Stimulated activated memory B cell treated with anti-CD40 and anti-IgM and Interleukin-4, amounts not matched to agents 10 μg/mL and 1 μg/mL and 100 μg/mL, for 72 hours (primary cell): ENCODE data around the gene TAL1.
"Not testable (repeated sequence)": the region's sequence is repeated elsewhere in the genome, so short reads cannot be mapped to it uniquely, and the experiment has no call there.

Source experiments
- ATAC-seq: fragments of 150-1000 bp; cut with Tn5 transposase; 2 replicates; pipeline ENCODE4 v1.10.0; 2021
- H3K27ac Mint-ChIP-seq: one replicate; pipeline ENCODE4 v1.8.0; 2022; ENCODE audit warnings: mild to moderate bottlenecking, mixed read lengths
- H3K27me3 Mint-ChIP-seq: one replicate; pipeline ENCODE4 v1.8.0; 2022; ENCODE audit warnings: mixed read lengths
- H3K36me3 Mint-ChIP-seq: one replicate; pipeline ENCODE4 v1.8.0; 2022; ENCODE audit warnings: mixed read lengths
- H3K4me1 Mint-ChIP-seq: one replicate; pipeline ENCODE4 v1.8.0; 2022; ENCODE audit warnings: mixed read lengths
- H3K4me3 Mint-ChIP-seq: one replicate; pipeline ENCODE4 v1.8.0; 2022; ENCODE audit warnings: mild to moderate bottlenecking, moderate library complexity, mixed read lengths
- H3K9me3 Mint-ChIP-seq: one replicate; pipeline ENCODE4 v1.8.0; 2022; ENCODE audit warnings: mixed read lengths

Gene TAL1

DNA sequence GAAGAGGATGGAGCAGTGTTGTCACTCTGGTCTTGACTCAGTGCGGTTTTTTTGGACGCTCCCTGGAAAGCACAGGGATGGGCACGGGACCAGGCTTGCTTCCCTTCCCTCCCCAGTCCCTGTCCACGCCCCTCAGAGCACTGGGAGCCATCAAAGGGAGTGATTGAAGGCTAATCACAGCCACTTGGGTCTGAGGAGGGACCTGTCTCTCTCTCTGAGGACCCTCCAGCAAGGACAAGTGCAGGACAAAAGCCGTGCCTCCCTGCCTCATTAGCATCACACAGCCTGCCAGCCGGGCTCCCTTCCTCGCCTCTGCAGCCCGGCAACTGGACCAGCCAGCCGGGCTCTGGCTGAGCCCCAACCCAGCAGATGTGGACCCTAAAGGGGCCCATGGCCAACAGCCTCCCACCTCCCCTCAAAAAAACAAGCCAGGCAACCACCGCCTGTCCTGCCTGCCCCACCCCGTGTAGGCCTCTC is 23.6 kb downstream of the TAL1 start:
- no peak for ATAC-seq
- Mint-ChIP-seq H3K4me1 (peaks cover 1% of the 10 kb centered on the region), H3K4me3 (no peak overlapping the region), H3K36me3 (no peaks in the 10 kb centered on the region), H3K27ac (no peak overlapping the region), H3K9me3 (no peaks in the 10 kb centered on the region), H3K27me3 (peaks cover 37% of the 10 kb centered on the region)

DNA sequence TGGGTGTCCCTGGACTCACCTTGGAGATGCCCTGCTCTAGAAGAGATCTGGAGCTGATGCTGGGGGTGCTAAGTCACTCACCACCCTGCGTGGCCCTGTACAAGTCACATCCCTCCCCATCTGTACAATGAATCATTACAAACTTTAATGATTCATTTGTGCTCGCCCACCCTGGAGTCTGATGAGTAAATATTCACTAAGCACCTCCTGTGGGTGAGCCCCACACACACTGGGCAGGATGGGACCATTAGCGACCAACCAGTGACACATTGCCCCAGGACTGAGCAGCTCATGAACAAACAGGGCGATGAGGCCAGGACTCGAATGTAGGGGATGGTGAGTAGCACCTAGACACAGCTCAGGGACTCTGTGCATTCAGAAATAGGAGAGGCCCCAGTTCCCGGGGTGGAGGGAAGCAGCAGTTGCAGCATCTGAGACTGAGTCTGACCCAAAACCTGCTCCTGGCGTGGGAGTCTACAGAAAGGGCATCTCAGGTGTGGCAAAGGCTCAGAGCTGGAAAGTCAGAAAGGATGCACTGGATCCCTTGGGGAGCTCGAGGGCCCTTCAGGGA is 24.1 kb downstream of the TAL1 start:
- Mint-ChIP-seq H3K36me3 (no peaks in the 10 kb centered on the region), H3K4me1 (peaks cover 5% of the 10 kb centered on the region), H3K9me3 (no peaks in the 10 kb centered on the region), H3K27ac (no peak overlapping the region), H3K4me3 (no peak overlapping the region), H3K27me3 (peaks cover 42% of the 10 kb centered on the region)
- ATAC-seq, result peak; percentile 21

DNA sequence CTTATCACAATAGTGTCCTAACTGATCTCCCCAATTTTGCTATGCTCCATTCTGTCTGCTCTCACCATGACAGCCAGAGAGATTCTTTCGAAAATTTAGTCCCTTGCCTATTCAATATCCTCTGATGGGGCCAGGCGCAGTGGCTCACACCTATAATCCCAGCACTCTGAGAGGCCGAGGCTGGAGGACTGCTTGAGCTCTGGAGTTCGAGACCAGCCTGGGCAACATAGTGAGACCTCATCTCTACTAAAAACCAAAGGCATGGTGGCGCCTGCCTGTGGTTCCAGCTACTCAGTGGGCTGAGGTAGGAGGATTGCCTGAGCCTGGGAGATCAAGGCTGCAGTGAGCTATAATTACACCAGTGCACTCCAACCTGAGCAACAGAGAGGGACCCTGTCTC is 26.1 kb downstream of the TAL1 start:
- Mint-ChIP-seq H3K27ac (no peak overlapping the region), H3K9me3 (no peaks in the 10 kb centered on the region), H3K4me3 (no peak overlapping the region), H3K4me1 (peaks cover 5% of the 10 kb centered on the region), H3K27me3 (peaks cover 41% of the 10 kb centered on the region), H3K36me3 (no peaks in the 10 kb centered on the region)
- no peak for ATAC-seq

DNA sequence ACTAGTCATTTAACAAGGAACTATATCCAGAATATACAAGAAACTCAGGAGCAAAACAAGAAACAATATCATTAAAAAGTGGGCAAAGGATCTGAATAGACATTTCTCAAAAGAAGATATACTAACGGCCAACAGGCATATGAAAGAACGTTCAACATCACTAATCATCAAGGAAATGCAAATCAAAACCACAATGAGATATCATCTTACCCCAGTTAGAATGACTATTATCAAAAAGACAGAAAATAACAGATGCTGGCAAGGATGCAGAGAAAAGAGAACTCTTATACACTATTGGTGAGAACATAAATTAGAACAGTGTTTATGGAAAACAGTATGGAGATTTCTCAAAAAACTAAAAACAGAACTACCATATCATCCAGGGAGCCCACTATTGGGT is 28.5 kb downstream of the TAL1 start:
- H3K4me1 Mint-ChIP-seq, ATAC-seq, H3K9me3 Mint-ChIP-seq, H3K36me3 Mint-ChIP-seq, H3K27ac Mint-ChIP-seq, H3K4me3 Mint-ChIP-seq: not testable (repeated sequence)
- peaks cover 40% of the 10 kb centered on the region for H3K27me3 Mint-ChIP-seq

DNA sequence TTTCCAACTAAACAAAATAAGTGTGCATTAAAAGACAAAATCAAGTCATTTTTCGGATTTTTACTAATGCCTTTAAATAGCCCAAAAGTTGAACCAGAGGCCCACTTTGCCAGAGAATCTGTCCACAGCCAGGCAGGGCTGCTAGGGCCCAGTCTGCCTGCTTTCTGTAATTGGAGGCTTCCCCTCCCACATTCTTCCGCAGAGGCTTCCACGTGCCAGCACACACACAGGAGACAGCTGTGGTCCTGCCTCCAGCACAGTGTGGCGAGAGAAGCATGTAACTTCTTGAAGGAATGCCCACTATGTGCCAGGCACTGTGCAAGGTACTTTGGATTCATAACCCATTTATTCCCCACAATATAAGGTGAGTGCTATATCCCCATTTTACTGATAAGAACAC is 30.8 kb downstream of the TAL1 start:
- Mint-ChIP-seq H3K4me1 (peaks cover 5% of the 10 kb centered on the region), H3K4me3 (no peak overlapping the region), H3K27me3 (peaks cover 45% of the 10 kb centered on the region), H3K27ac (no peak overlapping the region), H3K36me3 (no peaks in the 10 kb centered on the region), H3K9me3 (no peaks in the 10 kb centered on the region)
- no peak for ATAC-seq

DNA sequence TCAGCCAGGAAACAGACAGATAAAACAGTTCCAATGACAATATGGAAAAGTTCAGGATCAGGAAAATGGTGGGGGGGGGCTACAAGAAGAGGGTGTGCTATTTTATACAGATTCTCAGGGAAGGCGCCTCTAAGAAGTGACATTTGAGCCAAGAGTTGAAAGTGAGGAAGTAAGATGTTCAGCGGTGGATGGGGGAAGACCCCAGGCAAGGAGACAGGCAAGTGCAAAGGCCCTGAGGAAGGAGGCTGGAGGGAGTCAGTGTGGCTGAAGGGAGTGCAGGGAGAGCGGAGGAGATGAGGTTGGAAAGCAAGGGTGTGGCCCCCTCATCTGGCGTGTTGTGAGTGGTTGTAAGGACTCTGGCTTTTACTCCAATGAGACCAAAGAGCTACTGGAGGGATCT is 33.8 kb downstream of the TAL1 start:
- Mint-ChIP-seq H3K4me3 (no peak overlapping the region), H3K27me3 (peaks cover 27% of the 10 kb centered on the region), H3K36me3 (no peaks in the 10 kb centered on the region), H3K9me3 (no peaks in the 10 kb centered on the region), H3K27ac (no peak overlapping the region), H3K4me1 (peaks cover 2% of the 10 kb centered on the region)
- ATAC-seq, result no peak

DNA sequence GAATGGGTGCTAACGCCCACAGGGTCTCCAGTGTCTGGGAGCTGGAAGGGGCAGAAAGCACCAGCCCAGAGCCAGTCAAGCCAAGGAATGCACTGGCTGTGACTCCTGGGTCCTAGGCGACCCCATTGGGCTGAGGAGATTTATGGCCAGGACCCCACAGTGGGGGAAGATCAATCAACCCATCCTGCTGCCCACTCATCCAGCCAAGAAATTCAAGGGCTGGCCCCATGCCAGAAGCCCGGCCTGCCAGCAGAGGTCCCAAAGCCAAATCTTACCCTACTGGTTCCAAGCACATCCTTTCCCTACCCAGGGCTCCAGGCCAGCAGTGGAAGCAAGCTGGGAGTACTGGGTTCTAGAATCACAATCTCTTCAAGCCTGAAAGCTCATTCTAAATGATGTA is 35.4 kb downstream of the TAL1 start:
- H3K27me3 Mint-ChIP-seq, result peaks cover 33% of the 10 kb centered on the region
- H3K9me3 Mint-ChIP-seq, result no peaks in the 10 kb centered on the region
- no peak overlapping the region for H3K27ac Mint-ChIP-seq
- H3K4me1 Mint-ChIP-seq, result peaks cover 5% of the 10 kb centered on the region
- H3K36me3 Mint-ChIP-seq, result no peaks in the 10 kb centered on the region
- H3K4me3 Mint-ChIP-seq, result no peak overlapping the region
- no peak for ATAC-seq

DNA sequence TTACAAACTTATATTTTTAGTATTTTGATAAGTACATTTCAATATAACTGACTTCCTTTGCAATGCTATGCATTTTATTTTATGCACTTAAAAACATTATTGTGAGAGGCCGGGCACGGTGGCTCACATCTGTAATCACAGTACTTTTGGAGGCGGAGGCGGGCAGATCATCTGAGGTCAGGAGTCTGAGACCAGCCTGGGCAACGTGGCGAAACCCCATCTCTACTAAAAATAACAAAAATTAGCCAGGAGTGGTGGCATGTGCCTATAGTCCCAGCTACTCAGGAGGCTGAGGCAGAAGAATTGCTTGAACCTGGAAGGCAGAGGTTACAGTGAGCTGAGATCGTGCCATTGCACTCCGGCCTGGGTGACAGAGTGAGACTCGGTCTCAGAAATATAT is 36.0 kb downstream of the TAL1 start:
- not testable (repeated sequence) for H3K4me3 Mint-ChIP-seq, ATAC-seq, H3K27ac Mint-ChIP-seq, H3K36me3 Mint-ChIP-seq, H3K4me1 Mint-ChIP-seq, H3K9me3 Mint-ChIP-seq
- H3K27me3 Mint-ChIP-seq, result peaks cover 35% of the 10 kb centered on the region

DNA sequence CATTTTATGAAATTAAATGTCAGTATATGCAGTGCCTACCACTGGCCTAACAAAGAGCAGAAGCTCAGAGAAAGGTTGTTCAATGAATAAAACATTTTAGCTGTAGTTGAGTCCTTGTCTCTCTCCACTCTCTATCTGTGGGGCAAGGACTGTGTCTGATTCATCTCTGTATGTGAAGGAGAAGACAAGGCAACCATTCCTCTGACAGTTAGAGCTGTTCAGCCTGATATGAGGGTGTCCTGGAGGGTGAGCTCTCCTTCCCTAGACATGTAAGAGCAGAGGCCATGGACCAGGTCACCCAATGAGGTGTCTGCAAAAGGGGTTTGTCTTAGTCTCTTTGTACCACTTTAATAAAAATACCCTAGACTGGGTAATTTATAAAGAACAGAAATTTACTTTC is 37.7 kb downstream of the TAL1 start:
- Mint-ChIP-seq H3K4me3 (no peak overlapping the region), H3K27me3 (peaks cover 27% of the 10 kb centered on the region), H3K27ac (no peak overlapping the region), H3K36me3 (no peaks in the 10 kb centered on the region), H3K9me3 (no peaks in the 10 kb centered on the region), H3K4me1 (peaks cover 5% of the 10 kb centered on the region)
- ATAC-seq, result no peak

DNA sequence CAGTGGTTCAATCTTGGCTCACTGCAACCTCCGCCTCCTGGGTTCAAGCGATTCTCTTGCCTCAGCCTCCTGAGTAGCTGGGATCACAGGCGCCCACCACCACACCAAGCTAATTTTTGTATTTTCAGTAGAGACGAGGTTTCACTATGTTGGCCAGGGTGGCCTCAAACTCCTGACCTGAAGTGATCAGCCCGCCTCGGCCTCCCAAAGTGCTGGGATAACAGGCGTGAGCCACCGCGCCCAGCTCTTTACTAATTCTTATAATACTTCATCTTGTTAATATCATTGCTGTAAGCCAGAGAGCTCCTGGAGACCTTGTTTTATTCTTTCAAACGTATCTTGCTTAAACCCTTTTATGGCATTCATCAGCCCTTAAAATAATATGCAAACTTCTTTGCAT is 38.5 kb downstream of the TAL1 start:
- peaks cover 19% of the 10 kb centered on the region for H3K27me3 Mint-ChIP-seq
- H3K4me3 Mint-ChIP-seq, H3K4me1 Mint-ChIP-seq: not testable (repeated sequence)

DNA sequence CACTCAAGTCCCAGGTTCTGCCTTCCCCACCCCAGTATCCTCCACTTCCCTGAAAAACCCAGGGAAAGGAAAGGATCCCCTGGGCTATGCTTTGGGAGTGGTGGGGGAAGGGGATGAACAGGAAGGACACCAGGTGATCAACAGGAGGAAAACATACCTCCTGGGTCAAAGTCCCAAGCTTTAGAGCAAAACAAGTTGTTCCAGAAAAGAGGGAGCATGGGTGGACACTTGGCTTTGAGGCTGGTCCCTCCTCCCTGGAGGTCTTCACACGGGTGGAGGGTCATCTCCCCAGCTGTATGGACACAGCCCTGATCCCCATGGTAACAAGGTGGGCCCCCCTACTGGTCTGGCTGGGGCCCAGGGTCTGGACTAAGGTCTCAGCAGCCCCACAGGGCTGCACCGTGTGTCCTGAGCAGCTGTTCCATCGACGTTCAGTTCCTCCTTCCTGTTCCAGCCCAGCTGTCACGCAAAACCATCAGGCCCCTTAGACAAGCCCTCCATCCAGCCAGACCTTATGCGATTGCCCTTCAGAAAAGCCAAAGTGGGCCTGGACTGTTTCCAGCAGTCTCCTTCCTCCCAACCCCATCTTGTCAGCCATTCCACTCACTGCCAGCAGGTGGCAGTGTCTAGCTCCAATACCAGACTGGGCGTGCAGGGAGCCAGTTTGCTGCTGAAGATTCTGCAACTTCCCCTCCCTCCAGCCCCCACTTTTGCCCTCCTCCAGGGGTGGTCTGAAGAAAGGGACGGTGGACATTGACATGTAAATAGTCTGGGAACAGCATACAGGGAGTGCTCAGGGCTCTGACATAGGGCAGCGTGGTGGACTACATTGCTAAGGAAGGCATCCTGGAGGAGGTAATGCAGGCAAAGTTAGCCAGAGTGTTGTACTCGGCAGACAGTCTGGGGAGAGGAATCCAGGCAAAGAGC is 39.3 kb downstream of the TAL1 start:
- Mint-ChIP-seq H3K27me3 (peaks cover 11% of the 10 kb centered on the region), H3K4me1 (peaks cover 5% of the 10 kb centered on the region), H3K9me3 (no peaks in the 10 kb centered on the region), H3K36me3 (no peaks in the 10 kb centered on the region), H3K4me3 (no peak overlapping the region), H3K27ac (no peak overlapping the region)
- peak; percentile 35 for ATAC-seq

More for the DNA sequence above, 38.5 kb downstream of the TAL1 start:
- ATAC-seq, H3K27ac Mint-ChIP-seq, H3K9me3 Mint-ChIP-seq, H3K36me3 Mint-ChIP-seq: not testable (repeated sequence)

DNA sequence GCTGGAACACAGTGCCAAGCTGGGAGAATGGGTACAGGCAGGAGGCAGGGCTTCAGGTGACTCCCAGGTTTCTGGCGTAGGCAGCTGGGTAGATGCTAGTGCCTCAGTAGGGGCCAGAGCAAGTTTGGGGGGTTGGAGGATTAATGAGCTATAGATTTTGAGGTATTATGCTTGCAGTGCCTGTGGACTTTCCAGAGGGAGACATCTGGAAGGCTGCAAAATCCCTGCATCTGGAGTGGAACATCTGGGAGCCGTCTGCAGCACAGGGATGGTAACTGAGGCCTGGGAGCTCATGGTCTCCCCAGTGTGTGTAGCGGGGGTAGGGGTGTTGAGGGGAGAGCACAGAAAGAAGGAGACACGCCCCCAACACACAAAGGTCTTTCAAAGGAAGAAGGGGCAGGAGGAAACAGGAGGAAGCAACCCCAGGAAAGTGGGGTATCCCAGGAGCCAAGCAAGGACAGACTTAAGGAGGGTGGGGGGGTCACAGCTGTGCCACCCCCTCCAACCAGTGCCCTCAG is 40.0 kb downstream of the TAL1 start:
- H3K4me3 Mint-ChIP-seq, result no peak overlapping the region
- no peaks in the 10 kb centered on the region for H3K36me3 Mint-ChIP-seq
- ATAC-seq, result no peak
- H3K9me3 Mint-ChIP-seq, result no peaks in the 10 kb centered on the region
- H3K27ac Mint-ChIP-seq, result no peak overlapping the region
- H3K27me3 Mint-ChIP-seq, result peaks cover 11% of the 10 kb centered on the region
- H3K4me1 Mint-ChIP-seq, result peaks cover 5% of the 10 kb centered on the region

DNA sequence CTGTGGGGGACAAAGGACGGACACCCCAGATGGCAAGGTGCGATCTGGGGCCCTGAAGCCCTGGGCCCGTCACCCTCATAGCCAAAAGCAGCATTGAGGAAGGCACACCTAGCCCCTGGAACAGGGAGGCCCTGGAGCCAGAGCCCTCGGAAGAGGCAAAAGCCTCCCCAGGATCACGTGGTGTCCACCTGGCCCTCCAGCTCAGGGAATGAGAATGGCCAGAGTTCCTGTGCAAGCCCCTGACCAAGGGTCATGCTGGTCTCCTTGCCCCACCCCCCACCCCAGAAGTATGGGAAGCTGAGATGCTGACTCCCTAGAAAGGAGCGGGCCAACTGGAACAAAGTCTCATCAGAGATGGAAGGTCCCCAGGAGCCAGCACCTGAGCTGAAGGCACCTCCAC is 41.2 kb downstream of the TAL1 start:
- Mint-ChIP-seq H3K9me3 (no peaks in the 10 kb centered on the region), H3K4me1 (peaks cover 5% of the 10 kb centered on the region), H3K36me3 (no peaks in the 10 kb centered on the region), H3K4me3 (no peak overlapping the region), H3K27ac (no peak overlapping the region), H3K27me3 (peaks cover 22% of the 10 kb centered on the region)
- ATAC-seq, result no peak

DNA sequence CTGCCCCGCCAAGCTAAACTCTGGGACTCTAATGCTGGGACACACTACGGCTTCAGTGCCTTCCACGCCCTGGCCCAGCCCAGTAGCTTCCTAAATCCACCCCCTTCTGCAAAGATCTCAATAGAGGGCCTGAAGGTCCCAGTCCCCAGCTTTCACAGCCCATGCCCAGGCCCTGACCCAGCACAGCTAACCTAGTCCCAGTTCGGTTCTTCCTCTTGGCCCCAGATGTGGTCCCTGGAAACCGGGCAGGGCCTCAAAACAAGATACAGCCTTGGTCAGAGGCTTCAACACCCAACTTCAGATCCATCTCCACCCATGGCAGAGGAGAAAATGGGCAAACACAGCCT is 41.5 kb downstream of the TAL1 start:
- peaks cover 5% of the 10 kb centered on the region for H3K4me1 Mint-ChIP-seq
- no peaks in the 10 kb centered on the region for H3K9me3 Mint-ChIP-seq
- no peak for ATAC-seq
- no peaks in the 10 kb centered on the region for H3K36me3 Mint-ChIP-seq
- no peak overlapping the region for H3K27ac Mint-ChIP-seq
- H3K4me3 Mint-ChIP-seq, result no peak overlapping the region
- peaks cover 26% of the 10 kb centered on the region for H3K27me3 Mint-ChIP-seq

DNA sequence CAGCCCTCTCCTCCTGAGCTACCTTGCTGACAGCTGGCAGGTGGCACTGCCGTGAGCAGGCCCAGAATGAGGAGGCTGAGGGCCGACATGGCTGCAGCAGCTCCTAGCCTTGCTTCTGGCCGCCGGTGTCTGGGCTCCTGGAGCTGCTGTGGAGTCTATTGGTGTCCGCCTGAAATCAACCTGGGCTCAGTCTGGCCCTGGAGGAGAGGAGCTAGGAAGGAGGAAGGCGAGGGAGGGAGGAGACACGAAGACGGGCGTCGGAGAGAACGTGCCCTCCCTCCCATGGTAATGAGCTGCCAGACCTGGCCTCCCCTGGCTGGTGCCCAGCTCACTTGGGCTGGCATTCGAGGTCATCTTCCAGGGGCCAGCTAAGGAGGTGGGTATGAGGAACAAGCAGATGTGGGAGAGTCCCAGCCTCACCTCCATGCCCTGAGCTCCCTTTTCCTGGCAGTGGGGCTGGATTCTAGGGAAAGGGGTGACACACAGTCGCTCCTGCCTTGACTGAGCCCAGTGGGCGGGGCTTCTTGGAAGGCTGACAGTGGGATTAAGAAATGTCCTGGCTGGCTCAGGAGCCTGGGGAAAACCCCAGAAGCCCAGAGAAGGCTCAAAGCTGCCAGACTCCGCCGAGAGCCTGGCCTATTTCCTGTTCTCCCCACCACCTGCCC is 42.0 kb downstream of the TAL1 start, which contains the start of gene PDZK1IP1:
PDZK1IP1 (minus strand) TSS at position 193 of the 665 bp plus-strand sequence; CDS start at position 89, 104 bp downstream.
- peaks cover 31% of the 10 kb centered on the region for H3K27me3 Mint-ChIP-seq
- H3K9me3 Mint-ChIP-seq, result no peaks in the 10 kb centered on the region
- ATAC-seq, result no peak
- H3K36me3 Mint-ChIP-seq, result no peaks in the 10 kb centered on the region
- H3K27ac Mint-ChIP-seq, result no peak within 1 kb of the TSS
- H3K4me1 Mint-ChIP-seq, result peaks cover 5% of the 10 kb centered on the region
- no peak within 1 kb of the TSS for H3K4me3 Mint-ChIP-seq
